Umbilical cord (tissue), 2 donors: Measurements from ENCODE around the gene CRELD1. TPM values are rescaled to one million over a fixed set of nuclear protein-coding genes. Genes with fewer than 3 reads are reported as not detected.
"Not testable (repeated sequence)": the region's sequence is repeated elsewhere in the genome, so short reads cannot be mapped to it uniquely, and the experiment has no call there.

Experiments
- DNase-seq: peaks from one replicate; pipeline ENCODE4 v3.0.0-alpha.2; 2015; ENCODE audit warnings: low spot score
- total RNA-seq: library from RNA; depleted of rRNA; stranded (reverse); fragments of >200 nt; gene quantifications from one replicate; pipeline ENCODE4 v1.2.3, GENCODE V29; 2014; ENCODE audit warnings: low replicate concordance; ENCODE audit not compliant: insufficient read depth

The CRELD1 gene
- total RNA-seq, 1 donor from 2014 or later: 31.5 TPM

GRCh38 chr3:9934235-9934621 lies 594 bp downstream of the CRELD1 start:
- no peak for DNase-seq

- DNase-seq: no peak
These were observed 1.4 kb downstream of the CRELD1 start for GRCh38 chr3:9934993-9935392.

- no peak for DNase-seq
These were observed 2.4 kb downstream of the CRELD1 start for GRCh38 chr3:9935966-9936510.

- no peak for DNase-seq
These were observed 4.0 kb downstream of the CRELD1 start for GRCh38 chr3:9937486-9938238.

GRCh38 chr3:9938966-9939365 lies 5.3 kb downstream of the CRELD1 start:
- DNase-seq: no peak

- not testable (repeated sequence) for DNase-seq
These were observed 6.3 kb downstream of the CRELD1 start for GRCh38 chr3:9939906-9940305.

- DNase-seq: no peak
These were observed 7.1 kb downstream of the CRELD1 start for GRCh38 chr3:9940746-9941145.

GRCh38 chr3:9942164-9942563 lies 8.5 kb downstream of the CRELD1 start:
- DNase-seq: no peak

- no peak for DNase-seq
These were observed 9.5 kb downstream of the CRELD1 start for GRCh38 chr3:9942934-9943690.

GRCh38 chr3:9944271-9944670 lies 10.6 kb downstream of the CRELD1 start:
- DNase-seq: no peak

GRCh38 chr3:9945358-9945757 lies 11.7 kb downstream of the CRELD1 start:
- no peak for DNase-seq

GRCh38 chr3:9946112-9947024 lies 12.7 kb downstream of the CRELD1 start:
- DNase-seq: peak; percentile 91

GRCh38 chr3:9947025-9947995 lies 13.7 kb downstream of the CRELD1 start:
- peak; percentile 60 for DNase-seq

GRCh38 chr3:9948586-9948985 lies 15.0 kb downstream of the CRELD1 start:
- no peak for DNase-seq

- no peak for DNase-seq
These were observed 15.5 kb downstream of the CRELD1 start for GRCh38 chr3:9949115-9949514.

- DNase-seq: no peak
These were observed 16.0 kb downstream of the CRELD1 start for GRCh38 chr3:9949626-9950025.

- no peak for DNase-seq
These were observed 17.5 kb downstream of the CRELD1 start for GRCh38 chr3:9951126-9951525.

GRCh38 chr3:9951598-9951961 lies 17.9 kb downstream of the CRELD1 start:
- no peak for DNase-seq

- DNase-seq: peak; percentile 34
These were observed 18.6 kb downstream of the CRELD1 start, which contains the start of gene PRRT3 for GRCh38 chr3:9951962-9952805. Gene PRRT3, minus strand, starts transcription at chr3:9952408. Its CDS starts 2,293 bp downstream, at chr3:9950115.
